Spinal cord (tissue), 10 donors: Measurements from ENCODE around the gene INSRR. TPM values are rescaled to one million over a fixed set of nuclear protein-coding genes. Genes with fewer than 3 reads are reported as not detected.
A peak's percentile ranks its signal among the peaks of the same experiment; 100 is the strongest.

ENCODE experiments used
- DNase-seq, 6 donors: peaks; one replicate each; pipeline versions ENCODE4 v3.0.0 to v3.0.0-alpha.2; 2013 to 2015; ENCODE audit warnings: low spot score in 6 of 6, low read depth in 4 of 6
- H3K27ac ChIP-seq: one replicate; pipeline ENCODE4 v1.5.1; 2013; ENCODE audit warnings: low read depth, low read length, control low read depth
- H3K27me3 ChIP-seq: one replicate; pipeline ENCODE4 v1.6.1; 2013; ENCODE audit warnings: low read length; ENCODE audit not compliant: control insufficient read depth, insufficient read depth
- H3K36me3 ChIP-seq: one replicate; pipeline ENCODE4 v1.6.1; 2013; ENCODE audit warnings: low read length; ENCODE audit not compliant: control insufficient read depth, insufficient read depth
- H3K4me1 ChIP-seq: one replicate; pipeline ENCODE4 v1.6.1; 2013; ENCODE audit warnings: low read length; ENCODE audit not compliant: control insufficient read depth, insufficient read depth
- H3K4me3 ChIP-seq: one replicate; pipeline ENCODE4 v1.5.1; 2013; ENCODE audit warnings: low read depth, low read length, control low read depth
- H3K9me3 ChIP-seq: one replicate; pipeline ENCODE4 v1.6.1; 2013; ENCODE audit warnings: low read length; ENCODE audit not compliant: control insufficient read depth, insufficient read depth
- WGBS: methylation state at CpG from one replicate; pipeline ENCODE4 v1.1.5; 2013; ENCODE audit warnings: missing lambda C conversion rate; ENCODE audit not compliant: insufficient coverage; 5-methylcytosine and 5-hydroxymethylcytosine counted together
- polyA plus RNA-seq, 2 donors: library from polyadenylated mRNA; unstranded; fragments of 120-200 nt; gene quantifications; one replicate each; pipeline ENCODE4 v1.2.1, GENCODE V29; 2013; ENCODE audit not compliant: insufficient read length in 2 of 2
- total RNA-seq, 2 donors: library from RNA; depleted of rRNA in 1 of 2; stranded (reverse); fragments of 120-200 nt in 1 of 2; fragments of >200 nt in 1 of 2; gene quantifications; one replicate each; pipeline versions ENCODE4 v1.2.3 to v1.2.4, GENCODE V29; 2013 to 2014
- donor health status: healthy.

Gene INSRR
- total and polyA plus RNA-seq, 4 donors, result 0.40 to 5.2 (median 2.0) TPM

DNA sequence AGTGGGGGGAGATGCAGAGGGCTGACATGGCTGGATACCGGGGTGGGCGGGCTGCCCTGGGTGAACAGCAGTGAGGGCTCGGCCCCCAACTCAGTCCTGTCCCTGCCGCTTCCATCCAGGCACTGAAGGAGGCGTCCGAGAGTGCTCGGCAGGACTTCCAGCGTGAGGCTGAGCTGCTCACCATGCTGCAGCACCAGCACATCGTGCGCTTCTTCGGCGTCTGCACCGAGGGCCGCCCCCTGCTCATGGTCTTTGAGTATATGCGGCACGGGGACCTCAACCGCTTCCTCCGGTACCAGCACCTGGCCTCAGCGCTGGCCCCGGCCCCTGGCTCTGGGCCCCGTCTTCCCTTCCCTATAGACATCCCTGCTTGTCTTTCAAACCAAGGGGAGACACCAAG is 17.4 kb upstream of the INSRR start:
- Histone ChIP-seq H3K9me3 (no peaks in the 10 kb centered on the region), H3K27ac (no peak overlapping the region), H3K27me3 (peaks cover 14% of the 10 kb centered on the region), H3K36me3 (no peaks in the 10 kb centered on the region), H3K4me1 (peaks cover 6% of the 10 kb centered on the region), H3K4me3 (no peak overlapping the region)
- 31% methylated on average over 19 of the region's 21 CpGs for WGBS
- peak in 1 of 6 donors; percentile 24 for DNase-seq

DNA sequence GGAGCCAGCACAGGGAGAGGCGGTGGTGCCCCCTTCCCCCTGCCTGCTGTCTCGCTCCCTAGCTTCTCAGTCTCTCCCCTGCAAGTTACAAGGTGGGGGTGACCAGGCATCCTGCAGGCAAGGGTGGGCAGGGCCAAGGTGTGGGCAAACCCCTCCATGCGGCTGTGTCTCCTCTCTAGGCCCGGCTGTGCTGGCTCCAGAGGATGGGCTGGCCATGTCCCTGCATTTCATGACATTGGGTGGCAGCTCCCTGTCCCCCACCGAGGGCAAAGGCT is 16.4 kb upstream of the INSRR start:
- Histone ChIP-seq H3K4me3 (no peak overlapping the region), H3K27me3 (peaks cover 14% of the 10 kb centered on the region), H3K36me3 (no peaks in the 10 kb centered on the region), H3K4me1 (peaks cover 6% of the 10 kb centered on the region), H3K27ac (no peak overlapping the region), H3K9me3 (no peaks in the 10 kb centered on the region)
- 72% methylated on average over 3 of the region's 5 CpGs for WGBS
- DNase-seq, result no peak

DNA sequence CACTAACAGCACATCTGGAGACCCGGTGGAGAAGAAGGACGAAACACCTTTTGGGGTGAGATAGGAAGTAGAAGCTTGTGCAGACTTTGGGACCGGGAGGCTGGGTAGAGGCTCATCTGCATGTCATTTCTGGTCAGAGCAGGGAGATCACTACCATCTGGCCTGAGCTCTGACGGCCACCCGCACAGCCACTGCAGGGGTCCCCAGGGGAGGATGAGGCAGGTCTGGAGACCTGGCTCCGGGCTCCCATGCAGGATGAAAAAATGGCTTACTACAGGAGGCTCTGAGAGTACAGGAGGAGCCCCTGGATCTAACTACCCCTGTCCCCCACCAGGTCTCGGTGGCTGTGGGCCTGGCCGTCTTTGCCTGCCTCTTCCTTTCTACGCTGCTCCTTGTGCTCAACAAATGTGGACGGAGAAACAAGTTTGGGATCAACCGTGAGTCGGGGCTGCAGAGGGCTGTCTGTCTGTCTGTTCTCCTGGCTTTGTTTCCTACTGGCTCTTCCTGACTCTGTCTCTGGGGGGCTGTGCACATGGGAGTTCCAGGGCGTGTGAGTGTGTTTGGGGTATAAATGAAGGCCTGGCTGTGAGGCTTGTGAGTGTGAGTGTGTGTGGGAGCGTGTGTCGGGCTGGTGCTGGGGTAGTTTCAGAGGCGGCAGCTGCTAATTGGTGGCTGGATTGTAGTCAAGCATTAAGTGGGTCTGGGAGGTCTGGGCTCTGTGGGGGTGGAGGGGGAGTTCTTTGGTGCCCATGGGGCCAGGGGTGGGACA is 15.8 kb upstream of the INSRR start:
- Histone ChIP-seq H3K4me3 (no peak overlapping the region), H3K36me3 (no peaks in the 10 kb centered on the region), H3K4me1 (peaks cover 6% of the 10 kb centered on the region), H3K27me3 (peaks cover 14% of the 10 kb centered on the region), H3K27ac (no peak overlapping the region), H3K9me3 (no peaks in the 10 kb centered on the region)
- 50% methylated on average over 15 of the region's 16 CpGs for WGBS
- DNase-seq, result no peak

DNA sequence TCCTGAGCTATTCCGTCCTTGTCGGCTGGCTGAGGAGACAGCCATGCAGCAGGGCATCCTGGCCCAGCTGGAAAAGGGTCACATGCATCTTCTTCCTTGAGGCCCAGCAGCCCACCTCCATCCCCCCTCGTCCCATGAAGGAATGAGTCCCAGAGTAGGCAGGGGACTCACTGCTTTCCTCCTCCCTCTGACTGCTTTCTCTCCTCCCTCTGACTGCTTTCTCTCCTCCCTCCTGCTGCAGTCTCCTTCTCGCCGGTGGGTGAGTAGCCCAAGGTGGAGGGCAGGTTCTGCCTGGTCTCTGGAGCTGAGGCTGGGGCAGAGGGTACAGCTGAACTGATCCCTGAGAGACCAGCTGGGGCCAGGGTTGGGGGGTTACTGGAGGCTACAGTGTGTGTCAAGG is 15.2 kb upstream of the INSRR start:
- H3K27me3 ChIP-seq, result peaks cover 14% of the 10 kb centered on the region
- no peak overlapping the region for H3K27ac ChIP-seq
- no peak overlapping the region for H3K4me3 ChIP-seq
- peaks cover 6% of the 10 kb centered on the region for H3K4me1 ChIP-seq
- H3K9me3 ChIP-seq, result no peaks in the 10 kb centered on the region
- no peak for DNase-seq
- WGBS, result 91% methylated on average over 3 of the region's 5 CpGs
- H3K36me3 ChIP-seq, result no peaks in the 10 kb centered on the region

DNA sequence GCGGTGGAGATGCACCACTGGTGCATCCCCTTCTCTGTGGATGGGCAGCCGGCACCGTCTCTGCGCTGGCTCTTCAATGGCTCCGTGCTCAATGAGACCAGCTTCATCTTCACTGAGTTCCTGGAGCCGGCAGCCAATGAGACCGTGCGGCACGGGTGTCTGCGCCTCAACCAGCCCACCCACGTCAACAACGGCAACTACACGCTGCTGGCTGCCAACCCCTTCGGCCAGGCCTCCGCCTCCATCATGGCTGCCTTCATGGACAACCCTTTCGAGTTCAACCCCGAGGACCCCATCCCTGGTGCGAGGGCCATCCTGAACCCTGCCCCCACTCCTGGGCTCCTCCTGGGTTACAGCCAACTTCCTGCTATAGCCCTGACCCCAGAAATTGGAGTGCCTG is 14.7 kb upstream of the INSRR start:
- peaks cover 12% of the 10 kb centered on the region for H3K27me3 ChIP-seq
- H3K4me3 ChIP-seq, result no peak overlapping the region
- H3K27ac ChIP-seq, result no peak overlapping the region
- H3K4me1 ChIP-seq, result peaks cover 6% of the 10 kb centered on the region
- WGBS, result 87% methylated on average over 18 of the region's 18 CpGs
- no peak for DNase-seq
- H3K36me3 ChIP-seq, result no peaks in the 10 kb centered on the region
- no peaks in the 10 kb centered on the region for H3K9me3 ChIP-seq

DNA sequence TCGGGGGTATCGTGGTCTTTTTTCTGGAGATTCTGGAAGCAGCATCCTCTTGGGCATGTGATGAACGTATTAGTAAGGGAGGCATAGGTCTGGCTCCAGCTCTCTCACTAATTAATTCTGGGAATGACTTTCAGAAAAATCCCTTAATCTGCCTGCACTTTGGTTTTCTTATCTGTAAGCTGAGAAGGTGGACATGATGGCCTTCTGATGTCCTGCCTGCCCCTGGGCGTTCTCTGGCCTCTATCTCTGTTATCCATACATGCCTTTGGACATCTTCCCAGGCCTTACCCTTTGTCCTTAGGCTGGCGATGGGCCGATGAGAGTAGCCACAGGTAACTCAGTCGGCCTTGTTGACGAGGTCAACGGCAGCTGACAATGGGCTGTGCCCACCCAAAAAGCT is 10.5 kb upstream of the INSRR start:
- H3K4me1 ChIP-seq, result peaks cover 4% of the 10 kb centered on the region
- H3K4me3 ChIP-seq, result no peak overlapping the region
- WGBS, result 94% methylated on average over 7 of the region's 9 CpGs
- peaks cover 12% of the 10 kb centered on the region for H3K27me3 ChIP-seq
- H3K9me3 ChIP-seq, result no peaks in the 10 kb centered on the region
- H3K27ac ChIP-seq, result no peak overlapping the region
- no peaks in the 10 kb centered on the region for H3K36me3 ChIP-seq
- DNase-seq, result no peak

DNA sequence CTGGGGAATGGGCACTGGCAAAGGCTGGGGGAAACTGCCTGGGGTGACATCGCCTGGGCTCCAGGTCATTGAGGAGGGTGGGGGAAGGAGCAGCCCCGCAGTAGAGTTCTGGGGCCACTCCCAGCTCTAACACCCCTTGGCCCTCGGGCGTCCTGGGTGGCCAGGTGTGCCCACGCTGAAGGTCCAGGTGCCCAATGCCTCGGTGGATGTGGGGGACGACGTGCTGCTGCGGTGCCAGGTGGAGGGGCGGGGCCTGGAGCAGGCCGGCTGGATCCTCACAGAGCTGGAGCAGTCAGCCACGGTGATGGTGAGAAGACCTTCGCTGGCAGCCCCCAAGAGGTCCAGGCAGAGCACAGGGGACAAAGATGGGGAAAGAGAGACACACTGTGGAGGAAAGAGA is 9.4 kb upstream of the INSRR start:
- 66% methylated on average over 13 of the region's 13 CpGs for WGBS
- peaks cover 4% of the 10 kb centered on the region for H3K4me1 ChIP-seq
- no peak for DNase-seq
- H3K4me3 ChIP-seq, result no peak overlapping the region
- H3K9me3 ChIP-seq, result no peaks in the 10 kb centered on the region
- peaks cover 16% of the 10 kb centered on the region for H3K27me3 ChIP-seq
- H3K36me3 ChIP-seq, result no peaks in the 10 kb centered on the region
- H3K27ac ChIP-seq, result no peak overlapping the region

DNA sequence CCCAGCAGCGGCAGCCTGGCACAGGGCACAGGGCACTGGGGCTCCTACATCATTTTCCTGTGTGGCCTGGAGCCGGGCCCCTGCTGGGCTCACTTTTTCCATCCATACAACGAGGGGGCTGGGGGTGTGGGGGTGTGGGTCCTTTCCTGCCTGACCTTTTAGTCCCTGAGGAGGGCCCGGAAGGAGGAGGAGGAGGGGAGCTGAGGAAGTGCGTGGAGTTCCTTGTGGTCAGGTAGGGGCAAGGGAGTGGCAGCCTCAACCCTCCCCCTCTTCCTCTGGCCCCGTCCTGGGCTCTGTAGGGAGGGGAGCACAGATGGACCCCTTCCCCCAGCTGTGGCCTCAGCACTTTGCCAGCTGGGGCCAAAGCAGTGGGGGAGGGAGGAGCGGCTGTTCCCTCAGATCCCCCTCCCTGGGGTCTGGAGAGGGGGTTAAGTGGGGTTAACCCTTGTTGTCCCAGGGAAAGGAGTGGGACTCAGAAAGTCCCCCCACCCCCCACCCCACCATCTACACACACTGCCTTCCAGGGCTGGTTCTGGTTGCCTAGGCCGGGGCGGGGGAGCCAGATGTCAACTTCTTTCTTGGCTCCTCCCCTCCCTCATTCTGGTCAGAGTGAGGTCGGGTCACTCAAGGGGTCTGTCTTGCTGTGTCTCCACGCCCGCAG is 7.5 kb upstream of the INSRR start:
- no peak for DNase-seq
- H3K27me3 ChIP-seq, result peaks cover 31% of the 10 kb centered on the region
- H3K4me1 ChIP-seq, result peaks cover 5% of the 10 kb centered on the region
- no peaks in the 10 kb centered on the region for H3K9me3 ChIP-seq
- 39% methylated on average over 2 of the region's 12 CpGs for WGBS
- H3K27ac ChIP-seq, result no peak overlapping the region
- H3K36me3 ChIP-seq, result no peaks in the 10 kb centered on the region
- H3K4me3 ChIP-seq, result no peak overlapping the region

DNA sequence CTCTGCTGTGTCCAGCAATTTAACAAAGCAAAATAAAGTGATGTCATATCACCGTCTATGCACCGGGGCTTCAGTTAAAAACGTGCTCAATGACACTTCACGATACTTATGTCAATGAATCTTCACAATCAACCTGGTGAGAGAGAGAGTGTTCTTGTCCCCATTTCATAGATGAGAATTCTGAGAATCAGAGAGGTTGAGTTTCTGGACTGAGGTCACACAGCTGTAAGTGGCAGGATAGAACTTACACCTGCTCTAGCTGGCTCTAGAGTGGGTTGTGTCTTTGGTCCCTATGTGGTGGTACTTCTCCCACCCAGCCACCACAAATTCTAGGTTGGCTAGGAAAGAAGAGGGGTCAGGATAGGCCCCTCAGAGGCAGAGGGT is 6.9 kb upstream of the INSRR start:
- DNase-seq, result no peak
- no CpG with 5 or more reads among the region's 4 CpGs for WGBS
- H3K4me3 ChIP-seq, result no peak overlapping the region
- H3K4me1 ChIP-seq, result peaks cover 10% of the 10 kb centered on the region
- peaks cover 36% of the 10 kb centered on the region for H3K27me3 ChIP-seq
- H3K9me3 ChIP-seq, result no peaks in the 10 kb centered on the region
- no peak overlapping the region for H3K27ac ChIP-seq
- H3K36me3 ChIP-seq, result no peaks in the 10 kb centered on the region

DNA sequence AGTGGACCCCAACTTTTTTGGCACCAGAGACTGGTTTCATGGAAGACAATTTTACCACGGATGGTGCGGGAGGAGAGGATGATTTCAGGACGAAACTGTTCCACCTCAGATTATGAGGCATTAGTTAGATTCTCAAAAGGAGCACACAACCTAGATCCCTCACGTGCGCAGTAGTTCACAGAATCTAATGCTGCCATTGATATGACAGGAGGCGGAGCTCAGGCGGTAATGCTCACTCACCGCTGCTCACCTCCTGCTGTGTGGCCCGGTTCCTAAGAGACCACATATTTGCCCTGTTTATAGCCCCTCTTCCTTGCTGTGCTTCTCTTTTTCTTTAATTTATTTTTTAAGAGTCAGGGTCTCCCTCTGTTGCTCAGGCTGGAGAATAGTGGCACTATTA is 6.3 kb upstream of the INSRR start:
- Histone ChIP-seq H3K4me3 (no peak overlapping the region), H3K27ac (no peak overlapping the region), H3K27me3 (peaks cover 41% of the 10 kb centered on the region), H3K36me3 (no peaks in the 10 kb centered on the region), H3K9me3 (no peaks in the 10 kb centered on the region), H3K4me1 (peaks cover 14% of the 10 kb centered on the region)
- WGBS, result 75% methylated on average over 6 of the region's 9 CpGs
- no peak for DNase-seq
